ENCODE results near the gene APBA2. TPM values are rescaled to one million over a fixed set of nuclear protein-coding genes. Genes with fewer than 3 reads are reported as not detected.
A peak's percentile ranks its signal among the peaks of the same experiment; 100 is the strongest.

APBA2 gene
- total RNA-seq, 1 donor from 2014 or later: 0.24 TPM

DNA sequence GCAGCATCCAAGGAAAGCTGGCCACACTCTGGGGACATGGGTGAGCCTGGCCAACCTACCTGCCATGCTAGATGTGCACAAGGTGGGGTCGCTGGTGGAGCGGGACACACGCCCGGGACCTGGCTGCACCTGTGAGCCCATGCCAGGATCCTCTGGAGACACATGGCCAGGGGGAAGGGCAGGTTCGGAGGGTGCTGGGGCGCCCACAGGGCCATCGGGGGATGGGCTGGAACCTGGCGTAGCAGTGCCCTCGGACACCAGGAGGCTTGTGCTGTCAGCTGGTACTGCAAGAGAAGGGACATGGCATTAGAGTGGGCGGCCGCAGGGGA, 240.4 kb downstream of the APBA2 start:
- no peak for ATAC-seq

- ATAC-seq: no peak
These were observed 241.2 kb downstream of the APBA2 start for GRCh38 chr15:29126821-29127461.

DNA sequence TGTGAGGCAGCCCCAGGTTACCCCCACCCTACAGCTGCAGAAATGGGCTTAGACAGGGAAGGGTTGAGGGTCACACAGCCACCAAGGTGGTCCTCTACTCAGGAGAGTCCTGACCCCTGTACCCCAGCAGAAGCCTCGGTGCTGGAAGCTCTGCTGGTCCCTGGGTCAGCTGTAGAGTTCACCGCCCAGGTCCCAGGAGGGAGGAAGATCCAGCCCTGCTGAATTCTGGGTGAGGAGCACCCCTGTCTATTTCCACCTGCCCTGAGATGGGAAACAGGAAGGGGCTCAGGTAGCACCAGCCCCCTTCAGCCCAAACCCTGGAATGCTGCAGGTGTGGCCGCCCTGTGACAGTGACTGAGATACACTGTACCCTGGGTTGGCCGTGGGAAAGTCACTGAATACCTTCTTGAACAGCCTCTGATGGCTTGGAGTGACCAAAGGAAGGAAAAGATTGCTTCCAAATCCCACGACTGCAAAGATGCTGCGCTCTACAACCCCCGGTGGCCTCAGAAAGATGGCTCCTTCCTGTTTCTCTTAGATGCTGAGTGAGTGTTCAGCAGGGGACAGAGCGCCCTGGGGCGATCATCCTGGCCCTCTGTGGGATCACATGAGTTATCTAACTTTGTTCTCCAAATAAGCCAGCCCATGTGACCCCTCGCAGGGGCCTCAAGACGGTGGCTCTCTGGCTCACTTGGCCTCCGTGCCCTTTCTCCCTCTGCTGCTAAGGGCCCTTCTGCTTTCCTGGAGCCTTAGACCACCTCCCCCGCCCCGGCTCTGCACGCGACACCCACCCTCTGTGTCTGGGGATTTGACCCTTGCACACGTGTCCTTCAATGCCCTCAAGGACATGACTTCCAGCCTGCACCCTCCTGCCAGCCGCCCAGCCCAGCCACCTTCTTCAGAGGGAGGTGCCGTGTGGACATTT, 242.0 kb downstream of the APBA2 start:
- ATAC-seq: no peak

DNA sequence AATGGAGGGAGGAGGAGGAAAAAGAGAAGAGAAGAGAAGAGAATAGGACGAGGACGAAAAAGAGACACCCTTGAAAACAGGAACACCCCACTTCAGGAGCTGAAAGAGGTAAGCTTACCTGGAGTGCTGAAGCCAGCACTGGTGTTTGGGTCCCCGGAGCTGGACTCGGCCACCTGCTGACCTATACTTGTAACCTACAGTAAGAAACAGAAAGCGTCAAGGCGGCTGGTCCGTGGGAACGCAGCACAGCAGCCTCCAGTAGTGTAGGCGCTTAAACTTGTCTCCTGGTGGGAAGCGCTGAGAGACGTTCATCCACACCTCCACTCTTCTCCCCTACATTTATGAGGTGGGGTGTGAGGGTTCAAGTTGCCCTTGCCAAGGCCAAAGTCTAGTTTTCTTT, 242.9 kb downstream of the APBA2 start:
- ATAC-seq: no peak

- ATAC-seq: no peak
These were observed 243.4 kb downstream of the APBA2 start for GRCh38 chr15:29129221-29129620.

- no peak for ATAC-seq
These were observed 244.2 kb downstream of the APBA2 start for GRCh38 chr15:29129926-29130325.

DNA sequence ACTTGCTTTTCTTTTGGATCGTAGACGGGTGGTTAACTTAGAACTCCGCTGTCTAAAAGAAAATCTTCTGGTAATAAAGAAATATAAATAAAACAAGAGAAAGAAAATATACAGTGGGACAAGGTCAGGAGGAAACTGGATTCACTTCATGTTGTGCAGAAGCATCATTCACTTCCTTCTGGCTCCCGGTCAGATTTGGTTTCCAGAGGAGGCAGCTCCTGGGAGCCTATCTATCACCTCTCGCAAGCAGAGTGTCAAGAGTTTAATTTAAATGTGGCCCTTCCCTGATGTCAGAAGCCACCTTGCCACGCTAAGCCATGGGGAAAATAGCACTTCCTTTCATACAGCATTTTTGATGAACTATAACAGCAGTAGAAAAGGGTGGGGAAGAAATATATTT, 244.7 kb downstream of the APBA2 start:
- ATAC-seq: no peak

- ATAC-seq: no peak
These were observed 245.4 kb downstream of the APBA2 start for GRCh38 chr15:29130951-29131839.

DNA sequence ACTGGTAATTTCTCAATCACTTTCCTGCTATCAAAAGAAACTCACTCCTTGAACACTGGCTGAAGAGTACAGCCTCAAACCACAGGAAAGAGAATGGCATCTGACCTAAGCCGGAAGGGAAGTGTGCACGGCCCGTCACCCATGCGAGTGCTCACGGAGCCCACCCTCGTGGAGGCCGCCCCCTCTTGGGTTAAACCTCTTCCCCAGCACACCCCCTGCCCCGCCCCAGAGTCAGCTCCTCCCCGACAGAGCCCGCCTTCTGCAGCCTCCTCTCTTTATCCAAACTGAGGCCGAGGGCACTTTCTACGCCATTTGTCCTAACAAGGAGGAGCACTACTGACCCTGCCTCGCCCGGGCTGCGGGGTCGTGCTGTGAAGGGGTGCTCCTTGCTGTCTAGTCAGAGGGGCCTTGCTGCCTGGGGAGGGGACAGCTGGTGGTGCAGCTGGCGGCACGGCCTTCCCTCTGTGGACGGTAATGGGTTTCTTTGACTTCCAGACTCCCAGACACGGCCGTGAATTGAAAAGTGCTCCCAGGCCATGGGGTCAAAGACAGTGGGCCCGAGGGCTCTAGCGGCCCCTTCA, 246.2 kb downstream of the APBA2 start:
- ATAC-seq: no peak

- ATAC-seq: no peak
These were observed 247.0 kb downstream of the APBA2 start for GRCh38 chr15:29132735-29133181.

GRCh38 chr15:29133321-29133720, 247.5 kb downstream of the APBA2 start:
- no peak for ATAC-seq

- ATAC-seq: no peak
These were observed 248.0 kb downstream of the APBA2 start for GRCh38 chr15:29133791-29134190.

DNA sequence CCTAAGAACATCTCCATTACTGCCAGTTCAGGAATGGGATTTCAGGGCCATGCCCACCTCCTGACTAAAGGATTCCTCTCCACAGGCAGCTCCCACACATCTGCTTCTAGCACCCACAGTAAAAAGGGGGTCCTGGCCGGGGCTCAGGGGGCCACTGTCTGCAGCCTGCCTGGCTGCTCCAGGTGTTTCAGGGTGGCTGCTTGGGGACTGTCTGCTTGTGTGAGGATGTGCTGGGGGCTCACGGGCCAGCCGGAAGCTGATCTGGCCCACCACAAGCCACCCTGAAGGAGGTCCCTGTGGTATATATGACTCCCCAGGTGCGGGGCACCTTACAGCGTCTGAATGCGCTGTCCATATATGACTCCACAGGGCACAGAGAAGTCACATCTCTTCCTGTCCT, 248.5 kb downstream of the APBA2 start:
- no peak for ATAC-seq

DNA sequence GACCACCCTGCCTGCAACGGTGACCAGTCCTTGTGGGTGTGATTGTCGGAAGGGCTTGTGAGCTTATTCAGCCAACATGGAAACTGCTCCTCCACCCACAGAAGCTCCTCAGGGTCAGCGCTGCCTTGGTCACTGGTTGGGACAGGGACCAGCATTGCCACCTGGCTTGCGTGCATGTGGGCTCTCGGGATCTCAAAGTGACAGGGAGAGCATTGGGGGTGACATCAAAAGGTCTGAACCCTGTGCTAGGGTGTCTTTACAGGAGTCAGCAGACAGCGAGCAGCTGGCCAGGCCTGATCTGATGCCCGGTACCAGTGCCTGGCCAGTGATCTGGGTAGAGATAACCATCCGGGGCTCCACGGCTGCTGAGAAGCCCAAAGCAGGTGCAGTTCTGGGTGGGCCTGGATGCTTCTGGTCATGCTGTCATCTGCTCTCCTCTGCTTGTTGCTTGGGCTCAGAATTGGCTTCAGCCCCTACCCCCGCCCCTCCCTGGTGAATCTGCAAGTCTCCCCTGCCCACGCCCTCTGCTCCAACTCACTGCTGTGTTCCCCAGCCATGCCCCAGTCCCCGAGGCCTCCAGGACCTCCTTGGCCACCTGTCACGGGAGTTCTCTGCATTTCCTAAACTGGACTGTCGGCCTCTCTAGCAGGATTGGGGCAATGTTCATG, 249.0 kb downstream of the APBA2 start:
- no peak for ATAC-seq

DNA sequence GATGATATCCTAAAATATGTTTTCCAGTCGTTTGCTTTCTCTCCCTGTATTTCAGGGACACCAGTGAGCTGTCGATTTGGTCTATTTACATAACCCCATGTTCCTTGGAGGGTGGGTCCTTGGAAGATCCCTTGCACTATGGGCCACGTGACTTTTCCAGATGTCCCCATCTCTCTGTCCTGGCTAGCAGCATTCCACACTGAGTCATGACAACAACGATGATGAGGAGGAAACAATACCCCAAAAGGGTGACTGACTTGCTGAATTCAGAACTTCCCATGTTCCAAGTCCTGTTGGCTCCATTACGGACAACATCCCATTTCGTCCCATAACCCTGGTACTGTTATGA, 249.5 kb downstream of the APBA2 start:
- no peak for ATAC-seq

DNA sequence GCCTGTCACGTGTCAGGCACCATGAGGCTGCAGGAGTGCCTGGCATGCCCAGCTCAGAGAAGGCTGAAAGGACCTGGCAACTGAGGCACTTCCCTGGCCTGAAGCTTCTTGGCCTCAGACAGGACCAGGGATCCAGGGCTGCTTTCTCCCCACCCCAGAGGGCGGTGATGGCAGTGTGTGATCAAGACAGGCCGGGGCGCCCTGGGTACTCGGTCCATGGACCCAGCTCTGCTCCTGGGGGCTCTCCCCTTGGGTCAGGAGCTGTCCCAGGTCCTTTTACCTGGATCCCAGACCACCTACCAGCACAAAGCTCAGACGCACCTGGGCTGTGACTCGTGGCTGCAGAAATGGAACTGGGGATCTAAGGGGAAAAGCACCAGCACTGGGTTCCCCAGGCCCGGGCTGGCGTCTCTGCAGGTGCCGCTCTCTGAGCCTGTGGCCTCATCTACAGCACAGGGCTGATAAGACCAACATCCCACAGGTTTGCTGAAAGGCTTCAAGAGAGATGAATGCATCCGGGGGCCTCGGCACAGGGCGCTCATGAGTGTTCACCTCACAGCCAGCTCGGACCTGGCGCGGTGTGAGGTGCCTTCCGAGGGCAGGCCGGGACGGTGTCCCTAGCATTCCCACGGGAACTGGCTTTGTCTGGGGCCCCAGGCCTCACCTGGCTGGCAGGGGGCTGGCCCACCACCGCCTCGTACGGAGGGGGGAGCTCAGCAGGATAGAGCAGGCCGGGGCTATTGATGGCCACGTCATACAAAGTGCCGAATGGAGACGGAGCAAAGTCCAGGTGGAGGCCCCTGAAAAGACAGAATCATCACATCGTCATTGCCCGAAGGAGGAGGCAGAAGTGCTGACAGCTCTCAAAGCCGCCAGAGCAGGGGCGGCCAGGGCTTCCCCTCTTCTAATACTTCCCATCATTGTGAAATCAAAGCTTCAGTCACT, 250.2 kb downstream of the APBA2 start:
- no peak for ATAC-seq

DNA sequence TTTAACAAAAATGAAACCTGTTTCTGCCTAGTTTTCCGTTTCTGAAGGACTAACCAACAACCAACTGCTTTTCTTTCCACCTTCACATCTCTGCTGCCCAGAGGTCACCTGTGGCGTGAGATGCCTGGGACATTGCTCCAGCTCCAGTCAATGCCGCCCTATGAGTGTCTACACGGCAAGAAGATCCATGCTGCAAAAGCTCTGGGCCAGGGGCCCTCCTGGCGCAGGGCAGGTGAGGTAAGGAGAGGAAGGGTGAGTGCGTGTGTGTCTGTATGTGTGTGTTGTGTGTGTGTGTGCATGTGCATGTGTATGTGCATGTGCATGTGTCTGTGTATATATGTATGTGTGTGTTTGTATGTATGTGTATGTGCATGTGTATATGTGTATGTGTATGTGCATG, 252.5 kb downstream of the APBA2 start:
- ATAC-seq: no peak

- no peak for ATAC-seq
These were observed 253.3 kb downstream of the APBA2 start for GRCh38 chr15:29139072-29139471.

GRCh38 chr15:29139540-29140459, 254.0 kb downstream of the APBA2 start:
- ATAC-seq: peak; percentile 57
